Activated naive CD4-positive, alpha-beta T cell treated with anti-CD3 and anti-CD28 coated beads, Interleukin-2, amount 50 U/mL, for 72 hours (primary cell): Measurements from ENCODE around the gene AMY1B. TPM values are rescaled to one million over a fixed set of nuclear protein-coding genes. Genes with fewer than 3 reads are reported as not detected.
"Not testable (repeated sequence)": the region's sequence is repeated elsewhere in the genome, so short reads cannot be mapped to it uniquely, and the experiment has no call there.

Source experiments
- ATAC-seq, 2 donors: fragments of 150-1000 bp; cut with Tn5 transposase; 2 replicates each; pipeline ENCODE4 v1.10.0; 2021; ENCODE audit warnings: mild to moderate bottlenecking in 2 of 2, moderate library complexity in 2 of 2
- DNase-seq, 2 donors: peaks; one replicate each; pipeline ENCODE4 v3.0.0; 2021 to 2022; ENCODE audit warnings: low spot score in 2 of 2
- H3K27ac Mint-ChIP-seq, 2 donors: one replicate each; pipeline ENCODE4 v1.8.0; 2022; ENCODE audit warnings: mild to moderate bottlenecking in 2 of 2, mixed read lengths in 2 of 2
- H3K36me3 Mint-ChIP-seq, 2 donors: one replicate each; pipeline ENCODE4 v1.8.0; 2022; ENCODE audit warnings: mixed read lengths in 2 of 2
- H3K9me3 Mint-ChIP-seq, 2 donors: one replicate each; pipeline ENCODE4 v1.8.0; 2022; ENCODE audit warnings: mixed read lengths in 2 of 2
- total RNA-seq, 2 donors: library from RNA; stranded (reverse); gene quantifications; one replicate each; pipeline ENCODE4 v1.2.3, GENCODE V29; 2022

AMY1B gene
- not detected for total RNA-seq

- H3K36me3 Mint-ChIP-seq, H3K27ac Mint-ChIP-seq, H3K9me3 Mint-ChIP-seq, DNase-seq, ATAC-seq: not testable (repeated sequence)
These were observed at the start of gene AMY1B for GRCh38 chr1:103696110-103696509. TSS of gene AMY1B (minus strand) at chr1:103696210. CDS start at chr1:103695639, 571 bp downstream.

DNA sequence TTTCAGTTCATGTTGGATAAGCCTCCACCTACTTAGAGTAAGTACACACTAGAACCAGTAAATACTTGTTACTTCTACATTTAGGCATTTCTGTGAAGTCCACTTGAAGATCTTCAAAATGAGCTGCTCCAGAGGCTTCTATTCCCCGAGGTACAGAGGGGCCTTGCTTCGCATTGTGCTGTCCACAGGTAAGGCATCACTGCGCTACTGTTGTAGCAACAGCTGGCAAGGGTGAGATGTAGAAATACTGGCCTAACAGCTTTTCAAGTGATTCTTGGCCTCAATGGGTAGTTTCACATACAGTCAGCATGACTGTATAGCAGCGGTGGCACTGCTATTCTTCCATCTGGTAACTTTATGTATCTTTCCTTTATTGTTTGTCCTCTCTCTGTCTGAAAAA, 49.0 kb upstream of the AMY1B start:
- not testable (repeated sequence) for DNase-seq, H3K36me3 Mint-ChIP-seq, H3K9me3 Mint-ChIP-seq, ATAC-seq, H3K27ac Mint-ChIP-seq

DNA sequence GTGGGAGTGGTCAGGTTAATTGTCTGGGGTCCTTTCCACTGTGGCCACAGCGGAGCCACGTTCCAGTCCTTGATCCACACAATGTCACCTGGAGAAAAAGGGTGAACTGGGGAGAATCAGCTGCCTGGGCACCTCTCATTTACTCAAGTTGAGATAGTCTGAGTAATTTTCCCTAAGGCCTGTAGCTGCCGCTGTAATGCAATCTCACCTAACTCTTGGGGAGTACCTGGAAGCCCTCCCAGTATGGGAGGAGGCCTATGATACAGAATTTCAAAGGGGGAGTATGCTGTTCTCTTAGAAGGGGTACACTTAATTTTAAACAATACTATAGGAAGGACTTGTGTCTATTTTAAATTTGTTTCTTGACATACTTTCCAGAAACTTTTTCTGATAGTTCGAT, 48.4 kb upstream of the AMY1B start:
- ATAC-seq, H3K36me3 Mint-ChIP-seq, DNase-seq, H3K27ac Mint-ChIP-seq, H3K9me3 Mint-ChIP-seq: not testable (repeated sequence)

DNA sequence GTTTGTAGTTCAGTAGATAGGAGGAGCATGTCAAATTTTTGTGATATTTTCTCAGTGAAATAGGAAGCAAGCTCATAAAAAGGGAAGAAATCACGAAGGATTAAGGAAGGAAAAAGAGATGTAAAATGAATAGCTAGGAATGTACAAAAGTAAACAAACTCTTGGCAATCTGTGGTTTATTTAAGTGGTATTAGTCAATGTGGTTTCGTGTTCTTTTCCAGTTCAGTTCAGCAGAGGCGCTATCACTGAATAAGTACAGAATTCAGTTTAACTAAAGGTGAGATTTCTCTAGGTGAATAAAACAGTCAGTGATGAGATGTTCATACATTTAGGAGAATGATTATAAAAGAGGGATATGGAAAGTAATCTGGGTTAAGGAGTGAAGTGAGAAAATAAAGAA, 42.0 kb upstream of the AMY1B start:
- H3K27ac Mint-ChIP-seq, DNase-seq, H3K36me3 Mint-ChIP-seq, H3K9me3 Mint-ChIP-seq, ATAC-seq: not testable (repeated sequence)

DNA sequence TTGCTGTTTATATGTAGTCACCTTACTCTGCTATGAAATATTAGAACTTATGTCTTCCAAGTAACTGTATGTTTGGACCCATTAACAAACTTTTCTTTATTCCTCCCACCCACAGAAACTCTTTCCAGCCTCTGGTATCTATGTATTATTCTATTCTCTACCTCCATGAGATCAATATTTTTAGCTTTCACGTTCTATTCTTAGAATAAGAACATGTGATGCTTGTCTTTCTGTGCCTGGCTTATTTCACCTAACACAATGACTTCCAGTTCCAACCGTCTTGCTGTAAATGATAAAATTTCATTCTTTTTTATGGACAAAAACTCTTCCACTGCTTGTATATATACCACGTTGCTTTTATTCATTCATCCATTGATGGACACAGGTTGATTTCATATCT, 39.3 kb upstream of the AMY1B start:
- not testable (repeated sequence) for H3K9me3 Mint-ChIP-seq, DNase-seq, H3K27ac Mint-ChIP-seq, ATAC-seq, H3K36me3 Mint-ChIP-seq

DNA sequence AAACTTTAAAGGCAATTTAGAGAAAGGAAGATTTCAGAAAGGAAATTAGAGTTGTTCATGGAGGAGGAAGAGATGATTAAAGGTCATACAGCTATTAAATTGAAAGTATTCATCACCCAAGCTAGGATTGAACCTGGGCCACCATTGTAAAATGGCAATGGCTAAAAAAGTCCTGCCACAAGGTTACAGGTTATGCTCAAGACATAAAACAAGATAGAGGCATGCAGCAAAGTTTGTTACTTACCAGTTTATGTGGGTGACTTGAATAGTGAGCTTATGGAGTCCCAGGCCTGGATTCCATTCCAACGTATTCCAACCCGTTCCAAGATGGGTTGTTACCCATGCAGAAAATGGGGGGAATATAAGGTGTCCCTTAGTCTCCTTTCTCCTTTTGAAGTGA, 25.5 kb upstream of the AMY1B start:
- H3K36me3 Mint-ChIP-seq, H3K9me3 Mint-ChIP-seq, ATAC-seq, H3K27ac Mint-ChIP-seq, DNase-seq: not testable (repeated sequence)

DNA sequence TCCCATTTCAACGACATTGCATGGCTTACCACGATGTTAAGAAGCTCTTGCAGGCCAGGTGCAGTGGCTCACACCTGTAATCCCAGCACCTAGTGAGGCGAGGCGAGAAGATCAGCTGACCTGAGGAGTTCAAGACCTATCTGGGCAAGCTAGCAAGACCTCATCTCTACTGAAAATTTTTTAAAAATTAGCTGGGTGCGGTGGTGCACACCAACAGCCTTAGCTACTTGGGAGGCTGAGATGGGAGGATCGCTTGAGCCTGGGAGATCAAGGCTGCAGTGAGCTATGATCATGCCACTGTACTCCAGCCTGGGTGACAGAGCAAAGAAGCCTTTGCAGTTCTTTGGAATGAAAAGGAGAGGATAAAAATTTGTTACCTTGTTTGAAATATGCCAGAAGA, 21.4 kb upstream of the AMY1B start:
- DNase-seq, H3K9me3 Mint-ChIP-seq, H3K36me3 Mint-ChIP-seq, ATAC-seq, H3K27ac Mint-ChIP-seq: not testable (repeated sequence)

DNA sequence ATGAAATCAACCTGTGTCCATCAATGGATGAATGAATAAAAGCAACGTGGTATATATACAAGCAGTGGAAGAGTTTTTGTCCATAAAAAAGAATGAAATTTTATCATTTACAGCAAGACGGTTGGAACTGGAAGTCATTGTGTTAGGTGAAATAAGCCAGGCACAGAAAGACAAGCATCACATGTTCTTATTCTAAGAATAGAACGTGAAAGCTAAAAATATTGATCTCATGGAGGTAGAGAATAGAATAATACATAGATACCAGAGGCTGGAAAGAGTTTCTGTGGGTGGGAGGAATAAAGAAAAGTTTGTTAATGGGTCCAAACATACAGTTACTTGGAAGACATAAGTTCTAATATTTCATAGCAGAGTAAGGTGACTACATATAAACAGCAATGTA, 14.4 kb upstream of the AMY1B start:
- not testable (repeated sequence) for ATAC-seq, H3K9me3 Mint-ChIP-seq

DNA sequence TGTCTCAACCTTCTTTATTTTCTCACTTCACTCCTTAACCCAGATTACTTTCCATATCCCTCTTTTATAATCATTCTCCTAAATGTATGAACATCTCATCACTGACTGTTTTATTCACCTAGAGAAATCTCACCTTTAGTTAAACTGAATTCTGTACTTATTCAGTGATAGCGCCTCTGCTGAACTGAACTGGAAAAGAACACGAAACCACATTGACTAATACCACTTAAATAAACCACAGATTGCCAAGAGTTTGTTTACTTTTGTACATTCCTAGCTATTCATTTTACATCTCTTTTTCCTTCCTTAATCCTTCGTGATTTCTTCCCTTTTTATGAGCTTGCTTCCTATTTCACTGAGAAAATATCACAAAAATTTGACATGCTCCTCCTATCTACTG, 11.7 kb upstream of the AMY1B start:
- H3K27ac Mint-ChIP-seq, H3K36me3 Mint-ChIP-seq, ATAC-seq, DNase-seq, H3K9me3 Mint-ChIP-seq: not testable (repeated sequence)

More for the DNA sequence above, 14.4 kb upstream of the AMY1B start:
- not testable (repeated sequence) for H3K27ac Mint-ChIP-seq, DNase-seq, H3K36me3 Mint-ChIP-seq

DNA sequence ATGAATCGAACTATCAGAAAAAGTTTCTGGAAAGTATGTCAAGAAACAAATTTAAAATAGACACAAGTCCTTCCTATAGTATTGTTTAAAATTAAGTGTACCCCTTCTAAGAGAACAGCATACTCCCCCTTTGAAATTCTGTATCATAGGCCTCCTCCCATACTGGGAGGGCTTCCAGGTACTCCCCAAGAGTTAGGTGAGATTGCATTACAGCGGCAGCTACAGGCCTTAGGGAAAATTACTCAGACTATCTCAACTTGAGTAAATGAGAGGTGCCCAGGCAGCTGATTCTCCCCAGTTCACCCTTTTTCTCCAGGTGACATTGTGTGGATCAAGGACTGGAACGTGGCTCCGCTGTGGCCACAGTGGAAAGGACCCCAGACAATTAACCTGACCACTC, 5.2 kb upstream of the AMY1B start:
- not testable (repeated sequence) for ATAC-seq, H3K36me3 Mint-ChIP-seq, DNase-seq, H3K9me3 Mint-ChIP-seq, H3K27ac Mint-ChIP-seq

- not testable (repeated sequence) for H3K9me3 Mint-ChIP-seq, H3K36me3 Mint-ChIP-seq, ATAC-seq, DNase-seq, H3K27ac Mint-ChIP-seq
These were observed 4.7 kb upstream of the AMY1B start for GRCh38 chr1:103700669-103701068.

GRCh38 chr1:103697430-103697829, 1.4 kb upstream of the AMY1B start:
- not testable (repeated sequence) for DNase-seq, H3K9me3 Mint-ChIP-seq, H3K27ac Mint-ChIP-seq, ATAC-seq, H3K36me3 Mint-ChIP-seq

GRCh38 chr1:103676335-103676734, 19.7 kb downstream of the AMY1B start:
- not testable (repeated sequence) for H3K27ac Mint-ChIP-seq, DNase-seq, ATAC-seq, H3K36me3 Mint-ChIP-seq, H3K9me3 Mint-ChIP-seq

DNA sequence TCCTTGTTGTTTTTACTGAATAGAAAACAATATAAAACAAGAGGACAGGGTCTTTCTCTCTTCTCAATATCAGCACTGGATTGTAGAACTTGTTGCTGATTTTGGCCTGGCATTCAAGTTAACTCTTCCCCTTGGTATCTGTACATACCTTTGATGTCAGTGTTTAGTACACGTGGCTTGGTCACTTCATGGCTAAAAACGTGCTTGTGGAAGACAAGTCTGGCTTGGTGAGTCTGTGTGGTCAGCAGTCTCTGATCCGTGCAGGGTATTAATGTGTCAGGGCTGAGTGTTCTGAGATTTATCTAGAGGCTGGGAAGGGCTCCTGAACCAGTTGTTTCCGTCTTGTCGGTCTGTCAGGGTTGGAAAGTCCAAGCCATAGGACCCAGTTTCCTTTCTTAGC, 40.5 kb downstream of the AMY1B start, which contains the start of gene AMY1A:
Gene AMY1A (plus strand): TSS at position 301 of the 400 bp plus-strand sequence. CDS start 571 bp downstream, outside the sequence.
- H3K36me3 Mint-ChIP-seq, ATAC-seq, DNase-seq, H3K27ac Mint-ChIP-seq, H3K9me3 Mint-ChIP-seq: not testable (repeated sequence)

DNA sequence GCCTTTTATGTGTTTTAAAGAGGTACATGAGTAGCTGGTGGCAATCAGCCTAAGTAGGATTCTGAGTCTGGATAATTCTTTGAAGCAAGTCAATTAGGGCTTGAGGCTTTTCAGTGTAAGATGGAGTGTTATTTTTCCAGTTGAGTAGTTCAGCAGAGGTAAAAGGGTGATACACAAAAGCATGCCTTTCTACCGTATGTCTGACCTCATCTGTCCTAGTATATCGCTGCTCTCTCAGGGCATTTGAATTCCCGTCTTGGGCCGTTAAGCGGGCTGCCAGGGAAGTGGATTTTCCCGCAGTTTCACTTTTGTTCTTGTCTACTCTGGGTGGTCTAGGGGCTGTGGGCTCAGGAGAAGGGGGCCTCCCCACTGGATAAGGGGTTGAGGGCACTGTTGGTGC, 41.9 kb downstream of the AMY1B start:
- H3K9me3 Mint-ChIP-seq, H3K27ac Mint-ChIP-seq, DNase-seq, H3K36me3 Mint-ChIP-seq, ATAC-seq: not testable (repeated sequence)

- ATAC-seq, H3K27ac Mint-ChIP-seq, H3K9me3 Mint-ChIP-seq, H3K36me3 Mint-ChIP-seq, DNase-seq: not testable (repeated sequence)
These were observed 45.1 kb downstream of the AMY1B start for GRCh38 chr1:103650889-103651288.

DNA sequence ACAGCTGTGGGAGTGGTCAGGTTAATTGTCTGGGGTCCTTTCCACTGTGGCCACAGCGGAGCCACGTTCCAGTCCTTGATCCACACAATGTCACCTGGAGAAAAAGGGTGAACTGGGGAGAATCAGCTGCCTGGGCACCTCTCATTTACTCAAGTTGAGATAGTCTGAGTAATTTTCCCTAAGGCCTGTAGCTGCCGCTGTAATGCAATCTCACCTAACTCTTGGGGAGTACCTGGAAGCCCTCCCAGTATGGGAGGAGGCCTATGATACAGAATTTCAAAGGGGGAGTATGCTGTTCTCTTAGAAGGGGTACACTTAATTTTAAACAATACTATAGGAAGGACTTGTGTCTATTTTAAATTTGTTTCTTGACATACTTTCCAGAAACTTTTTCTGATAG, 45.7 kb downstream of the AMY1B start:
- not testable (repeated sequence) for ATAC-seq, H3K27ac Mint-ChIP-seq, H3K36me3 Mint-ChIP-seq, DNase-seq, H3K9me3 Mint-ChIP-seq

- DNase-seq, ATAC-seq, H3K36me3 Mint-ChIP-seq, H3K27ac Mint-ChIP-seq, H3K9me3 Mint-ChIP-seq: not testable (repeated sequence)
These were observed 52.1 kb downstream of the AMY1B start for GRCh38 chr1:103643908-103644307.

- DNase-seq, H3K36me3 Mint-ChIP-seq, H3K9me3 Mint-ChIP-seq, ATAC-seq, H3K27ac Mint-ChIP-seq: not testable (repeated sequence)
These were observed 54.8 kb downstream of the AMY1B start for GRCh38 chr1:103641194-103641593.
